A172 (cell line): ENCODE results near the gene JKAMP. TPM values are rescaled to one million over a fixed set of nuclear protein-coding genes. Genes with fewer than 3 reads are reported as not detected.

Source experiments
- DNase-seq: peaks from one replicate; pipeline ENCODE4 v3.0.0-alpha.2; 2015; ENCODE audit warnings: low spot score
- total RNA-seq: library from RNA; depleted of rRNA; stranded (reverse); fragments of >200 nt; shearing (Covaris generic); gene quantifications from 2 replicates; pipeline ENCODE4 v1.2.3, GENCODE V29; 2014

The JKAMP gene
- total RNA-seq, 1 experiment from 2014 or later: 122 TPM

DNA sequence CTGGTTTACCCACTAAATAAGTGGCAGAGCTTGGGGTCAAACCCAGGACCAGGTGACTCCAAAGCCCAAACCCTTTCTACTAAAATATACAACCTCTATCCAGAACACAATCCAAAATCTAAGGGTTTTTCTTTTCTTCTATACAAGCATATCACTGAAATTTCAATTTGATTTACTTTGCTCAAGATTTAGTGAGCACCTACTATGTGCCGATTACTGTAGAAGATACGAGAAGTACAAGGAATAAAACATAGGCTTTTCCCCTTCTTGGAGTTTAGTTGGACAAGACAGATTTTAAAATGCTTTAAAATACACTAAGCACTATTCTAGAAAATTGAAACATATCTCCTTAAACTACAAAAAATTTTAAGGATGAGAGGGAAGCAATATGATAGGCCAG lies 2.9 kb upstream of the JKAMP start:
- DNase-seq: no peak

DNA sequence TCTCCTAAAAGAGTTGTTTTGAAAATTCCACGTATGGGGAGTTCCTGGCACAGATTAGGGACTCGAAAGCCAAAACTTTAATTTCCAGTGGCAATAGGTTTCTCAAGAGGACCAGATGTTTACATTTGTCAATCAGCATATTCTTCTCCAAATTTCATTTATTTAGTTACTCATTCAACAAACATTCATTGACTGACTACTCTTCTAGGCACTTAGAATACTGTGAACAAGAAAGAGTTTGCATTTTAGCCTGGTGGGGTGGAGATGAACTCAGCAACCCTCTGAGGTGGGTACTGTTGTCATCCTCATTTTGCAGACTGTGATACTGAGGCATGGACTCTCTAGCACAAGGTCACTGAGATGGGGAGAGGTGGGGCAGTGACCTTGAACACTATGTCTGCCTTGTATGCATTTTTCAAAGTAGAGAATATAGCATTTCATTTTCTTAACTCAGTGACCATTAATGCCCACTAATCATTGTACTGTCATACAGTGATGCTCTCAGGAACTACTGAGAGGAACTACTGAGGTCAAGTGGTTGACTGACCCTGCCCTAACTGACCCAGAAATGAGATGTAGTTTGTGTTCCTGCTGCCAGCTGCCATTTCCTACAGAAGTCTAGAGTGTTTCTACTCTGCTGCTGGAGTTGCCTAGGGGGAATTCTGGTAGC lies 2.3 kb upstream of the JKAMP start:
- peak; percentile 4 for DNase-seq

DNA sequence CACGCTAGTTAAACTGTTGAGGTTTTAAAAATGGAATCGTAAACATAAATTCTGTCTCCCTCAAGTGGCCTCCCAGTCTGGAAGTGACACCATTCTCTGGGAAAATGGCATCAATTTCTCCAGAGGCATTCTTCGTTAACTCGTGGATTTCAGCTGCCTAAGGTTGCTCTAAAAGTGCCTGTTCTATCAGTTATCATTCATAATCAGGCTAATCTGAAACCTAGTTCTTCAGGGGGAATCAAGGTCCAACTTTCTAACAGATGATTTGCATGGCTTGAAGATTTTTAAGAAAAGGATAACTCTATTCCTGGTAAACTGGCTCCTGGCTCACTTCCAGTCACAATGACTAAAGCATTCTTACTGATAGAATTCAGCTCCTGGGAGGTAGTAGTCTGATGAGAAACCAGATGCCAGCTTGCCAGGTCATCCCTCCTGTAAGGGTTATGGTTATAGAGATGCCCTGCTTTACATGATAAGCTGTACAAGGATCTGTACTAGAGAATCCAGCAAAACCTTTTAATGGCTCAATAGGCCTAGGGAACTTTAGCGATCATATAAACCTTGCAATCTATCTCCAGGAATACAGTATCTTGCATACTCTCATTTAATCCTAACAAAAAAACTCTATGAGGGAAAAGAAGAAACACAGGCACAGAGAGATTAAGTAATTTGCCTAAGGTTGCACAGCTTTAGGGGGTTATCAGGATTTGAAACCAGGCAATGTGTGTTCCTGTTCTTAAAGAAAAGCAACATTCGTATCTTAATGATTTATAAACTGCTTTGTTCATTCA lies 1.6 kb upstream of the JKAMP start:
- peak; percentile 91 for DNase-seq

DNA sequence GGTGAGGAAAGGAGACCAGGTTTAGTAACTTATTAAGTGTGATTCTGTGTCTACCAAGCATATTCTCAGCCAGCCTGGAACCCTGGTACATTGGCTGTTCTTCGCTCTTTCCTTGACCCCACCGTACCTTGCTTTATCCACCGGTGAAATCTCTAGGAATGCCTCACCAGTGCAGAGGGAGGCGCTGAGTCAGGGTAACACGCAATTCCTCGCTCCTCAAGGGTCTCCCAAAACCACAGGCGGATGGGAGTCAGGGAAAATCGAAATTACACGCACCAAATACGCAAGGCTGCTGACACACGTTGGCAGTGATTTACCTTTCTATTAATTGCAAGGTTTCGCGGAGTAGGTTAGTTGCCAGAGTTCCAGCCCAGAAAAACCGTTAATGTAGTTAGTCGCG lies 954 bp upstream of the JKAMP start:
- DNase-seq: peak; percentile 12

DNA sequence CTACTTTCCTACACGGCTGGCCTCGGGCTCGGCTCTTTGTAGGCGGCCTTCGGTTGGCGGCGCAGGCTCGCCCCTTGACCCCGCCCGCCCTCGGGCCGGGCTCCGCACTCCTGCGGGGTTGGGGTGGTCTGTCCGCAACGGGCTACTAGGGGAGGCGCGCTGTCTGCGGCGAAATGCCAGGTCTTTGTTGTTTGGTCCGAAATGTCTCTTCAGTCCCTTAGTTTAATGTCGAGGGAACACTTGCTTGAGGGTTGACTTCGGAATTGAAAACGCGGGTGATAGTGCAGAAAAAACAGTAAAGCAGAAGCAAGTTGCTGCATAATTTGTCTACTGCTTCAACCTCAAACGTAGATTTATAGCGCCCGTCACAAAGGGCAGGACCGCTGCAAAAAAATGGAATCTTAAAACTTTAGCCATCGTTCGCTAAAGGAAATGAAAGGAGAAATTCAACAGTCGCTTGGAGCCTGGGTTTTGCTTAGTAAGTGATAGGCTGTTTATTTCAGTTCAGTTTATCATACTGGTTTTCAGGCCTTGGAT lies 390 bp downstream of the JKAMP start:
- DNase-seq: peak; percentile 14

DNA sequence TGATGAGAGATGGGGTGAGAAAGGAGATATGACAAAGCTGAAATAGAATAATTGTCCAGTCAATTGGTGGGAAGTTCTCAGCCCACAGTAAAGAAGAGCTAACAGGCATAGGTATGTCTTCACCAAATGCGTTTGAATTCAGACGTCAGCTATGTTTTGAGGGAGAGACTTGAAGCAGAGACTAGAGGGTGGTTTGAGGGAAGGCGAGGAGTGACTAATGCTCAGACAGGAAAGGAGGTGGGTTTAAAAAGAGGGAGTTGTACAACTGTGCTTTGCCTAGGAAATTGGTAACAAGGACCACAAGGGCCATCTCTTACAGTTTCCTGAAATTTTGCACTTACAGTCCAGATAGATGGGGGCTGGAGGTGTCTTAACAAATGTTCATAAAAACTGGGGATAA lies 6.4 kb downstream of the JKAMP start:
- no peak for DNase-seq

DNA sequence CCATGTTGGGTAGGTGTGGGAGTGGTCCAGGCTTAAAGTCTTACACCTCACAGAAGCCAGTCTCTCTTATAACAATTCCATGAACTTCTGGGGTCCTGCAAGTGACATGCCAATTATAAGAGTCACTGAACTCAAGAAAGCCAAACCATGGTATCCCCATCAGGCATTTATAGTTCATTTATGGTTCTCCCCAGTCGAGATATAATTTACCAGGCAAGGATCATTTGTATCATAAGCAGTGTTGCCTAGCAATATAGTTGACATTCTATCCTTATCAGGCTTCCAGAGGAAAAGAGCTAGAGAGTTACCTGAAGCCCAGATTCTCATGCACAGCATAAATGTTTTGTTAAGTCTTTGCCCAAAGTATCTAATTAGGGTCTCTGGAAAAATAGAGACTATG lies 8.1 kb downstream of the JKAMP start:
- no peak for DNase-seq

DNA sequence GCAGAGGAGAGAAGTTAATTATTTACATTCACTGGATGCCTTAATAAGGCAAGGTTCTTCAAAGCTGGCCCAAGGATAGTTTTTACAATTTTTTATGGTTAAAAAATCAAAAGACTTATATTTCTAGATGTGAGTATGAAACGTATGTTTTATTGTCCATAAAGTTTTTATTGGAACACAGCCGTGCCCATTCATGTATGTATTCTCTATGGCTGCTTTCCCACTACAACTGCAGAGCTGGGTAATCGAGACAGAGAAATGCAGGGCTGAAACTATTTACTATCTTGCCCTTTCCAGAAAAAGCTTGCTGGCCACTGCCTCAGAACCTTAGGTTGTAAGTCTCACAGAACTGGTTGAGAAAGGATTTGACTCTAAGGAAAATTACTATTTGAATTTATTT lies 16.4 kb downstream of the JKAMP start:
- no peak for DNase-seq

DNA sequence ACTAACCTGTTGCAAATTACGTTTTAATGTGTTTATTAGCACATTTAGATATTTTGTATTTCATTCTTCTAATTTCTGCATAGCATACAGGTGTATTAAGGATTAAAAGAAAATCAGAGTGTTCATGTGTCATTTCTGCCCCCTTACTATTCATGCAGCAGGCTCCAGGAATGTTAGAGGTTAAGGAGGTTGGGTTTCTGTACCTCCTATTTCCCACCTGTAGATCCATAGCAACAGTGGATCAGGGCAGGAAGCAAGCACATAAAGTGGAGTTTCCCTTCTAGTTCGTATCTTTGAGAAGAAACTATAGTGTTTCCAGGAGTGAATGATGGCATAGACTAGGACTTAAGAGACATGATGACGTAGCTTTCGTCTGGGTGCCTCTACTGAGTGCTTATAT lies 18.9 kb downstream of the JKAMP start:
- no peak for DNase-seq

DNA sequence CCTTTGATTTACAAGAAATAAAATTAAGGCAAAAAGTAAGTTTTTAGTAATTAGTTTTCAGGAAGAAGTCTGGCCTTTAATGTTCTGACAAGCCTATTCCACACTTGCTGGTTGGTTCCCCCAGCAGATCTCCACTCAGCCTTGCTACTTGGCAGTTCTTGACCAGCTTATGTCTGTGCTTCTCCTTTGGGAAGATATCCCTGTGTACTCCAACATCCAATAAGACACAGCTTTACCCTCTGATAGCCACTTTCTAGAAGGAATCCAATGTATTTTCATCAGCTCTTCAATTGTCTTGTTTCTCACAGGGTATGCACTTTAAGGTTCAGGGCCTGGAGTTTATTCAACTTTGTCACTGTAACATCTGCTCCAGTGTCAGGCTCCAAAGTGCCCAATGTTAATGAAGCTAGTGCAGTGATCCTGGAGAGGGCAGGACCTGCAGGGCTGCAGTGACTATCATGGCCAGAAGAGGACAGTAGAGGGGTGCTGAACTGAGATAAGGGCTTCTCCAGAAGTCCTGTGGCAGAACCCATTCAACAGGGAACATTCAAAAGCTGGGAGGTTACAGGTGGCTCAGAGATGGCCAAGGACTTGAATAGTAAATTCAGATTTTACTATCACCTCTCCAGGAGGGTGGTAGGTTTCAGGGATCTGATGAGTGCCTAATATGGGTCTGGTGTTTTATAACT lies 22.9 kb downstream of the JKAMP start:
- DNase-seq: peak; percentile 51

DNA sequence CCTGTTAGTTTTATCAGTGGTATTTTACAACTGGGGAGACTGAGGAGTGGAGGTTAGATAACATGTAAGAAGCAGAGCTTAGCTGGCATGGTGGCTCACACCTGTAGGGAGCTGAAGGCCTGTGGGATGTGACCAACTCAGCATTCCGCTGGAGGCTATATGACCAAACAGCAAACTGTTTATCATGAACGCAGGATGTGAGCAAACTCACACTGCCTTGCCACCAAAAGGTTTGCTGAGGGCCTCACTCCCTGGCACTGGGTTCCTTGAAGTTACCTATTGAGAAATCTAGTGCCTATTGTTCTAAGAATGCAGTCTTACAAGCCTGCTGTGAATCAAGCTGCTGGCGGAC lies 23.4 kb downstream of the JKAMP start:
- DNase-seq: no peak

DNA sequence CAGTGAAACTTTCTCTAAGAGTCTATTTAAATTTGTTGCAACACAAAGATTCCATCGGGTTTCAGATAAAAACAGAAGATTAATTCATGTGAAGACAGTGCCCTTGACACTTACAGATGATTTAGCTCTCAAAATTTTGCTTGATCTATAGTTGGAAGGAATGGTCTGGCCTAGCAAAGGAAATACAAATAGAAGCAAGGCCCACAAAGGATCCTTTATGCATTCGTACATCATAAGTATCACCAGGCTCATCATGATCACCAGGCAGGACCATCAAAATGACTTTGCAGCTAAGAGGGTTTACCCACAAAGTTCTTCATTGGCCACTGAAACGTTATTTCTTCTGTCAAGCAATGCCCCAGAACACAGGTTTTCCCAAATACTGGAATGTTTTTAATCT lies 24.8 kb downstream of the JKAMP start:
- DNase-seq: no peak

DNA sequence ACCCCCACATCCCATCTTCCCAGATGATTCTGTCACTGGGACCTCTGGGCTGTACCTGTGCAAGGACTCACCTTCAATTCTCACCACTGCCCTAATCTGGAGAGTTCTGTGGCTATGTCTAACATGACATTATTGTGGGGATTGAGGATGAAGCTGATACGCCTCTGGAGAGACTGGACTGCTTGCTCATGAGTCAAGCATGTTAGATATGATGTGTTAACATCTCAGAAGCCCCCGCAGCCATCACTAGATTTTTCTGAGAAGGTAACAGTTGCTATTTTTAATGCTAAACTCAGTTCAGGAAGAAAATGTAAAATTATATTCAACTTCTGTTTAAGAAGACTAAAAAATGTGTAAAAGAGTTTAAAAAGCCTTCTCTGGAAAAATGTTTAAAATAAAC lies 25.7 kb downstream of the JKAMP start:
- no peak for DNase-seq

DNA sequence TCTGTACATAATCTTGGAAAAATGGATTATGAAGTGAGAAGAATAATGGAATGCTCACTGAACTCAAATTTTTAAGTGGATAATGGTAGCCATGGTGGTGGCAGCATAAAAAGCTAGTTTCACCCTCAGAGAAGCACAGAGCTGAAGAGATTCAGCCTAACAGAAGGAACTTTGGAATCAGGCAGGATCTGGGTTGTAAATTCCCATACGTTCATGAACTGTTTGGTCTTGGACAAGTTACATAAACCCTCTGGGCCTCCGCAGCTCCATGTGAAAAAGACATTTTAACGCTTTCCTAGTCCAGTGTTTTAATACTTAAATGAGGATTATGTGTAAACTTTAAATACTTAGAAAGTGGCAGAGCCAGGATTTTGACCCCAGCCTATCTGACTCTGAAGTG lies 26.6 kb downstream of the JKAMP start:
- no peak for DNase-seq

DNA sequence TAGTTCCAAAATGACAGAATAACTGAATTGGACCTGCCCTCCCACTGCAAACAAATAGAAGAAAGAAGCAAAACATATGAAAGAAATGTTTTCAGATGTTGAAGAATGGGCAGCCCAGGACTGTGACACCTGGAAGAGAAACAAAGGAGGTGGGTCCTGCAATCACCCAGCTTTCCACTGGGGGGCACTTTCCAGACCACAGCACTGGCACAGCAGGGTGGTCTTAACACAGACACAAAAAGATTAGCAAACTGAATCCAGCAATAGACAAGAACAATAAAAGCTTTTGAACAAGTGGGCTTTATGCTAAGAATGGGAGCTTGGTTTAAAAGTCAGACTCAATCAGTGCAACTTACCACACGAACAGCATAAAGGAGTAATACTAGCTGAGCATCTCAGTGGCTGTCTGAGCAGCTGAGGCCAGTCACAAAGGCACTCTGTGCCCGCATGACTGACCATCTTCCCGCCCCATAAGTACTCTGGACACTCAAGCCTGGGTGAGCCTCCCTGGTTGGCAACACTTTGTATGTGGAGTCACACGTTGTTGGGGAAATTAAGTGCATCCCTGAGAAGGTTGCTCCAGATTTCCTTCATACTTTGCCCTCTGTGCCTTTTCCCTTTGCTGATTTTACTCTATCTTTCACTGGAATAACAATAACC lies 27.7 kb downstream of the JKAMP start:
- DNase-seq: no peak

DNA sequence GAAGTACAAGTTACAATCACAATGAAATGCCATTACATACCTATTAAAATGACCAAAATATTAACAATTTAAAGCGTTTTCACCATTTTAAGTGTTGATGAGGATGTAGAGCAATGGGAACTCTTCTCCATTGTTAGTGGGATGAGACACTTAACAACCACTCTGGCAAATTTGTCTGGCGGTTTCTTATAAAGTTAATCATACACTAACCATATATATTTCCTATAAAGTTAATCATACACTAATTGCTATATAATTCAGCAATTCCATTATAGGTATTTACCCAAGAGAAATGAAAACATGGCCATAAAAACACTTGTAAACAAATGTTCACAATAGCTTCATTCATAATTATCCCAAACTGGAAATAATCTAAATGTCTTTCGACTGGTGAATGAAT lies 35.9 kb downstream of the JKAMP start:
- DNase-seq: no peak

DNA sequence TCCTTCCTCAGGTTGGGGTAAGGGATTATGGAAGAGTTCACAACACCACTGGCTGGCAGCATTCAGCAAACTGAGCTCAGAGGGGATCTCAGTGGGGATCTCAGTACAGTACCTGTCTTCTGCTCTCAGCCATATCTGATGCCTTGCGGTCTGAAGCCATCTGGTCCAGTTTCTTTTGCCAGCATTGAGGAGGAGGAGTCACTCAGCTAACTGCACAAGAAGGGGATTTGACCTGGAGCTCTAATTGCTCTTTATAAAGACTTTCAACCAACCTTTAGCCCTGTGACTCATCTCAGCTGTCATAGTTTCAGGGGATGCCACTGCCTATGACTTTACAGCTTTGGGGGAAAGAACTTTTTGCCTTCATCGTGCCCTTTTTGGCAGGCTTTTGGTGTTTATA lies 44.9 kb downstream of the JKAMP start:
- no peak for DNase-seq

DNA sequence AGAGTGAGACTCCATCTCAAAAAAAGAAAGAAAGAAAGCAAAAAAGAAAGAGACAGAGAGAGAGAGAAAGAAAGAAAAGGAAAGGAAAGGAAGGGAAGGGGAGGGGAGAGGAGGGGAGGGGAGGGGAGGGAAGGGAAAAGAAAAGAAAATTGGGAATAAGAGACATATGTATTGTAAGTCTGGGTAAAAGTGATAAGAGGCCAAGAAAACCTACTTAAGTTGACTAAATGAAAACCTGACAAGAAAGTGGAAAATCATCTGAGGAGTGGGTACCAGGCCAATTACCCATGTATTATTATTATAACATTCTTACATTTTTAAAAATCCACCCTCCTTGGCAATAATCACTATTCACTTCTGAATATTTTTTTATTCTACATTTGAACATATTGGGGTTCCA lies 46.0 kb downstream of the JKAMP start:
- DNase-seq: no peak

DNA sequence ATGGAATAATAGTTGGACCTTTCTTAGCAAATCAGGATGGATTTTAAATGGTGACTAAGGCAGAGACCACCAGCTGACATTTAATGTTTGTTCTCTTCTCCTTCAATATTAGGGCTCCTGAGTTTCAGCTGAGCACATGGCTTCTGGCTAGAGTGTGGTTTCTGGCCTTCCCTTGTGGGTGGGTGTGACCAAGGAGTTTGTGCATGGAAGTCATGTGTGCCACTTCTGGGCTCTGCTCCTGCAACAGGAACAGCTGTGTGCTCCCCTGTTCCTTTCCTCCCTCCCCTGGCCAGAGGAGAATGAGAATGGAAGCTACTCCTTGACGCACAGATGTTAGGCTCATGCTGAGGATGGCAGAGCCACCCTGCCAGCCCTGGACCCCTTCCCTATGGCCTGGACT lies 48.1 kb downstream of the JKAMP start:
- DNase-seq: no peak

DNA sequence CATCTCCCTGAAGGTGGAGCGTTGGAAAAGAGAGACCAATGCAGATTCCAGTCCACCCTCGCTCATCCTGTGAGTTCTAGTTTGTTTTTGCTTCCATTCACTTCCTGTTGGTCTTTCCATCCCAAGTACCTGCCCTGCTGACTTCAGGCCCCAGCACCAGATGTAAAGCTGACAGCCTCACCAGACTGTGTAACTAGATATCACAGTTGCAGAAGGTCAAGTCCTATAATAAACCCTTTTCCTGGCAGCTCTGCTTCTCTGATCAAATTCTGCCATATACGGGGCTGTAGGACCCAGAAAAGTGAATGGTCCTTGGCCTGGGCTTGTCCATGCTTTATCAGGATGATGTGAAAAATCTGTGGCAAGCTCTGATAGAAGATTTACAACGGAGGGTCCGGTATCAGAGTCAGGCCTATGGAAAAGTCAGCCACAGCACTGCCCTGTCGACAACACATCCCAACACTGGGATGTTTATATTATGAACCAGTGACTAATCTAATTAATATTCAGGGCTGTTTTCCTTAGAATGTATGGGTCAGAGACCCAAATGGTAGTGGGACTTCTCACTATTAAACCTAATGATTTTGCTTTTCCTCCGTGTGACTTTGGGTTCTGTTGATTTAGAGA lies 50.2 kb downstream of the JKAMP start:
- no peak for DNase-seq

DNA sequence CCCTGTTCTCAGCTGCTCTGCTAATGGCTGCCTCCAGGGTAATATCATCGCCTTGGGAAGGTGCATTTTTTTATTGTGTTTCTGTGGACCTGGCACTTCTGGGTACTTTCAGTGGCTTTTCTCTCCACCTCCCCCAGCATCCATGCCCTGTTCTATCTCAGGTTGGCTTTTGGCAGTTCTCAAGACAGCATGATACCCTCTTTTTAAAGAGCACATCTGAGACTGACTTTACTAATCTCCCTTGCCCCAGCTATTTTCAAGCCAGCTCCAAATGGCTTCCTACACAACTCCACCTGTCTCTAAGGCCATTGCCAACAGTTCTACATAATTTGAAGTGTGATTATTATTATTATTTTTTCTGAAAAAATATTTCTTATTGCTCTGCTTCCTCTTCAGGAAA lies 53.2 kb downstream of the JKAMP start:
- no peak for DNase-seq

DNA sequence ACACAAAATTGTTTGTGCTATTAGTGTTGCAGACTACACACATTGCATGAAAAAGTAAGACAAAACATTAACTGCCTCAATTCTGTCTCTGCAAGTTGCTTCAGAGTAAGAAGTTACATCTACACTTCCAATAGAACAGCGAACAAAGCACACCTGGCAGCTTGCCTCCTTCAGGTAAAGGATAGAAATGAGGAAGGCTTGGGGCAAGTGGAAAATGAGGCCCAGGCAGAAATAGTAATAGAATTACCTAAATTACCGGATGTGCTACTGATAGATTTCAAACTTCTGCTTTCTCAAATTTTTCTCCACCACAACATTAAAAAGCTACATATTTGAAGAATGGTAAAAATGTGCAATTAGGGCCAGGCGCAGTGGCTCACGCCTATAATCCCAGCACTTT lies 54.6 kb downstream of the JKAMP start:
- no peak for DNase-seq
